Daoy (cell line): ENCODE measurements around the gene MAPK4. TPM values are rescaled to one million over a fixed set of nuclear protein-coding genes. Genes with fewer than 3 reads are reported as not detected.
"Not testable (repeated sequence)": the region's sequence is repeated elsewhere in the genome, so short reads cannot be mapped to it uniquely, and the experiment has no call there.

ENCODE experiments used
- DNase-seq: peaks from one replicate; pipeline ENCODE4 v3.0.0-alpha.2; 2015; ENCODE audit warnings: low read depth
- total RNA-seq: library from RNA; depleted of rRNA; stranded (reverse); fragments of >200 nt; shearing (Covaris generic); gene quantifications from 2 replicates; pipeline ENCODE4 v1.2.3, GENCODE V29; 2014; rRNA removed

Gene MAPK4
- total RNA-seq, 1 experiment from 2014 or later = 0.17 TPM

GRCh38 chr18:50749945-50750344, 190.1 kb downstream of the MAPK4 start:
- no peak for DNase-seq

- no peak for DNase-seq
Observed at GRCh38 chr18:50750546-50750945, 190.7 kb downstream of the MAPK4 start.

- no peak for DNase-seq
Observed at GRCh38 chr18:50751490-50751889, 191.6 kb downstream of the MAPK4 start.

- DNase-seq = no peak
Observed at GRCh38 chr18:50751947-50752346, 192.1 kb downstream of the MAPK4 start.

- no peak for DNase-seq
Observed at GRCh38 chr18:50753311-50753710, 193.4 kb downstream of the MAPK4 start.

- DNase-seq = no peak
Observed at GRCh38 chr18:50754297-50754696, 194.4 kb downstream of the MAPK4 start.

- no peak for DNase-seq
Observed at GRCh38 chr18:50757358-50757757, 197.5 kb downstream of the MAPK4 start.

GRCh38 chr18:50769463-50769862, 209.6 kb downstream of the MAPK4 start:
- no peak for DNase-seq

- peak; percentile 7 for DNase-seq
Observed at GRCh38 chr18:50775207-50775606, 215.3 kb downstream of the MAPK4 start.

- no peak for DNase-seq
Observed at GRCh38 chr18:50775726-50776125, 215.8 kb downstream of the MAPK4 start.

- no peak for DNase-seq
Observed at GRCh38 chr18:50776383-50776782, 216.5 kb downstream of the MAPK4 start.

GRCh38 chr18:50779021-50779420, 219.1 kb downstream of the MAPK4 start:
- DNase-seq = not testable (repeated sequence)

Other genes starting within 250 kb of the MAPK4 start
- gene SKA1, start 185.0 kb upstream of the MAPK4 start, total RNA-seq = 48.2 and 62.6 TPM in 2 replicates